GM12878 (cell line): ENCODE data around the gene NTRK3. TPM values are rescaled to one million over a fixed set of nuclear protein-coding genes. Genes with fewer than 3 reads are reported as not detected.

Experiments
- ATAC-seq: fragments of 200-7000 bp; cut with Tn5 transposase; 3 replicates; pipeline ENCODE4 v1.9.1; 2020; ENCODE audit warnings: mild to moderate bottlenecking, moderate library complexity
- BruUV-seq: library from RNA; stranded (reverse); fragments of 400-500 nt; replicated peaks from 2 replicates; lab custom pipeline; 2021; lab: Mats Ljungman, UMichigan
- CTCF ChIA-PET: fragments of 300-600 bp; sonication (Branson Sonifier 250); formaldehyde crosslinking; extraction: SDS; loops from one replicate; lab custom pipeline; 2021; ENCODE audit warnings: inconsistent platforms; lab: Yijun Ruan, JAX
- POLR2A ChIA-PET: fragments of 350-600 bp; formaldehyde crosslinking; extraction: SDS; loops from one replicate; lab custom pipeline; 2021; ENCODE audit warnings: inconsistent platforms; lab: Charles Lee
- RAD21 ChIA-PET: fragments of 300-600 bp; sonication (Branson Sonifier 250); formaldehyde crosslinking; loops from one replicate; lab custom pipeline; 2023; ENCODE audit warnings: antibody characterized with exemption; ENCODE audit not compliant: unreplicated experiment; lab: Charles Lee
- SMC1A ChIA-PET: fragments of 300-600 bp; sonication (Branson Sonifier 250); formaldehyde crosslinking; loops from one replicate; lab custom pipeline; 2023; ENCODE audit not compliant: unreplicated experiment, uncharacterized antibody; lab: Charles Lee
- DNase-seq: peaks from one replicate; pipeline ENCODE4 v3.0.0-alpha.2; 2011; ENCODE audit warnings: low read depth, low spot score
- FAIRE-seq: peaks from 3 replicates; lab custom pipeline; 2011; peaks lifted over from hg19 to GRCh38; lab: Jason Lieb, UNC
- H2AFZ ChIP-seq: 2 replicates; pipeline ENCODE4 v1.6.0; 2011; ENCODE audit warnings: low read depth, low read length, control low read depth; ENCODE audit not compliant: control insufficient read depth
- H3K27ac ChIP-seq: 2 replicates; pipeline ENCODE4 v1.5.1; 2011; ENCODE audit warnings: control low read depth; ENCODE audit not compliant: control insufficient read depth, insufficient read depth
- H3K27me3 ChIP-seq, 2 experiments: replicated peaks in 1 of 2; 2 replicates each; pipeline versions ENCODE4 v1.6.0 to v1.6.1; 2011; ENCODE audit warnings: low read length in 1 of 2; ENCODE audit not compliant: control insufficient read depth in 2 of 2, insufficient read depth in 2 of 2
- H3K36me3 ChIP-seq, 2 experiments: 2 replicates each; pipeline ENCODE4 v1.5.1; 2011; ENCODE audit warnings: low read length in 1 of 2; ENCODE audit not compliant: control insufficient read depth in 2 of 2, insufficient read depth in 2 of 2
- H3K4me1 ChIP-seq: 2 replicates; pipeline ENCODE4 v1.6.1; 2011; ENCODE audit warnings: mild to moderate bottlenecking, low read length, moderate library complexity, mixed read lengths; ENCODE audit not compliant: control insufficient read depth, insufficient read depth
- H3K4me2 ChIP-seq: 2 replicates; pipeline ENCODE4 v1.6.0; 2011; ENCODE audit warnings: control low read depth; ENCODE audit not compliant: control insufficient read depth, insufficient read depth
- H3K4me3 ChIP-seq: fragments of 200-600 bp; sonication (generic); 2 replicates; pipeline ENCODE4 v1.5.1; 2016
- H3K79me2 ChIP-seq: 2 replicates; pipeline ENCODE4 v1.6.0; 2011; ENCODE audit warnings: low read length; ENCODE audit not compliant: control insufficient read depth, insufficient read depth
- H3K9ac ChIP-seq: 2 replicates; pipeline ENCODE4 v1.8.0; 2011; ENCODE audit warnings: low read length, control low read depth, mixed read lengths; ENCODE audit not compliant: control insufficient read depth, insufficient read depth
- H3K9me3 ChIP-seq: replicated peaks from 3 replicates; pipeline ENCODE4 v1.5.1; 2011; ENCODE audit warnings: mild to moderate bottlenecking, low read length; ENCODE audit not compliant: control insufficient read depth, insufficient read depth
- H4K20me1 ChIP-seq: 2 replicates; pipeline ENCODE4 v1.6.0; 2011; ENCODE audit not compliant: control insufficient read depth, insufficient read depth
- BHLHE40 ChIP-seq, 2 experiments: fragments of 450-650 bp in 1 of 2; IDR thresholded peaks; 2 replicates each; pipeline ENCODE4 v1.6.1; 2011 to 2017; ENCODE audit warnings: low read depth in 2 of 2, borderline replicate concordance in 1 of 2, improper control_type of control experiment in 1 of 2, low read length in 1 of 2, mild to moderate bottlenecking in 1 of 2
- EED ChIP-seq: sonication (generic); IDR thresholded peaks from 2 replicates; pipeline ENCODE4 v1.6.1; 2016; ENCODE audit warnings: antibody characterized with exemption, low read depth
- HDAC2 ChIP-seq: fragments of 200-600 bp; sonication (generic); IDR thresholded peaks from 2 replicates; pipeline ENCODE4 v1.6.1; 2017
- HDAC6 ChIP-seq: fragments of 200-600 bp; sonication (generic); IDR thresholded peaks from one replicate; pipeline ENCODE4 v1.8.0; 2017; ENCODE audit warnings: antibody characterized with exemption; ENCODE audit not compliant: unreplicated experiment
- NRF1 ChIP-seq: conservative IDR thresholded peaks from 2 replicates; pipeline ENCODE4 v1.6.1; 2011; ENCODE audit warnings: mild to moderate bottlenecking, low read depth, low read length, improper control_type of control experiment
- PBX3 ChIP-seq: IDR thresholded peaks from 2 replicates; pipeline ENCODE4 v1.6.1; 2011; ENCODE audit warnings: mild to moderate bottlenecking, low read depth, low read length, moderate library complexity; ENCODE audit not compliant: insufficient replicate concordance
- POU2F2 ChIP-seq: IDR thresholded peaks from 3 replicates; pipeline ENCODE4 v1.6.1; 2011; ENCODE audit warnings: low read depth, mild to moderate bottlenecking, low read length, borderline replicate concordance
- RBBP5 ChIP-seq: fragments of 200-600 bp; sonication (generic); conservative IDR thresholded peaks from 2 replicates; pipeline ENCODE4 v1.6.1; 2016
- RELB ChIP-seq: fragments of 450-650 bp; IDR thresholded peaks from 2 replicates; pipeline ENCODE4 v1.6.1; 2017; ENCODE audit warnings: low read depth, mild to moderate bottlenecking, moderate library complexity
- SIN3A ChIP-seq: IDR thresholded peaks from 2 replicates; pipeline ENCODE4 v1.6.1; 2012; ENCODE audit warnings: low read depth, low read length, improper control_type of control experiment
- USF2 ChIP-seq: IDR thresholded peaks from 2 replicates; pipeline ENCODE4 v1.6.1; 2011; ENCODE audit warnings: low read depth, low read length, improper control_type of control experiment, borderline replicate concordance
- ZNF274 ChIP-seq: IDR thresholded peaks from one replicate; pipeline ENCODE4 v1.8.0; 2011; ENCODE audit not compliant: insufficient read length, insufficient read depth
- WGBS: methylation state at CpG from one replicate; pipeline ENCODE4 v1.1.6; 2016; ENCODE audit warnings: low lambda C conversion rate; ENCODE audit not compliant: insufficient replicate concordance, insufficient coverage; ENCODE audit errors: missing lambda C conversion rate; 5-methylcytosine and 5-hydroxymethylcytosine counted together
- in situ Hi-C: fragments of 300-500 bp; cut with MboI; formaldehyde crosslinking; loops from 9 replicates; pipeline ENCODE4 v1.14.3; 2018; ENCODE audit warnings: mixed read lengths
- intact Hi-C: fragments of 100-400 bp; cut with micrococcal nuclease; formaldehyde crosslinking; loops from one replicate; pipeline ENCODE4 v1.14.2; 2022; ENCODE audit not compliant: unreplicated experiment
- polyA plus RNA-seq, 11 experiments: library from polyadenylated mRNA; depleted of rRNA in 4 of 11; unstranded in 6 of 11; stranded (reverse) in 5 of 11; fragments of >200 nt; fragmentation: Nextera tagmentation in 4 of 11; fragmentation: Illumina TruSeq in 1 of 11; extraction: Ambion mirVana in 4 of 11; extraction: Trizol in 1 of 11; gene quantifications; 1 replicate in 1 of 11; 2 replicates in 10 of 11; pipeline versions ENCODE4 v1.2.1 to v1.2.3, GENCODE V29; 2011 to 2016; ENCODE audit warnings: inconsistent platforms in 2 of 11, missing spikeins in 2 of 11, low read depth in 1 of 11
- total RNA-seq, 4 experiments: library from RNA; depleted of rRNA in 3 of 4; stranded (reverse); fragments of >200 nt in 3 of 4; fragmentation: Illumina TruSeq in 1 of 4; extraction: Trizol in 1 of 4; gene quantifications; 2 replicates each; pipeline versions ENCODE4 v1.2.1 to v1.2.3, GENCODE V29; 2013 to 2021

Gene NTRK3
- total and polyA plus RNA-seq, 10 of the 15 experiments (the other 5 are each of a cell fraction or from before 2014, with no cell fraction given), result not detected

DNA sequence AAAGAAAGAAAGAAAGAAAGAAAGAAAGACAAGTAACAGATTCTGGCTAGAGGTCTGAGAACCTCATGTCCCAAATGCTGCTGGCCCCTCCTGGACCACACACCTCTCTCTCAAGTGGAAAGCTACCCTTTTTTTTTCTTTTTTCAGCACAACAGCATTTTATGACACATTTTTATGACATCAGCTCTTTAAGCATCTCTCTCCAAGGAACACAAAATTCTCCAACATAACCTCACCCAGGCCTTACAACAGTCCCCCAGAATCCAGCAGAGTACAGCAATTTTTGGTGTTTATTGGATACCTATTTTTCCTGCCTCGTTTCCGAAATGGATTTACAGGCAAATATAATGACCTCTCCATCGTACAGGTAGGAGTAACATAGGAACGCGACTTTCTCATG lies 11.2 kb upstream of the NTRK3 start:
- H3K9me3 ChIP-seq, result no peaks in the 10 kb centered on the region
- WGBS, result 17% methylated on average over 5 of the region's 5 CpGs
- in situ Hi-C loops (no loop called here), intact Hi-C loops (no loop called here)
- H3K4me3 ChIP-seq, result no peak overlapping the region
- TF ChIP-seq RELB, result no peak
- TF ChIP-seq PBX3, result no peak
- TF ChIP-seq RBBP5, result no peak
- TF ChIP-seq SIN3A, result no peak
- no peak for TF ChIP-seq NRF1
- no peak for TF ChIP-seq USF2
- no peak for TF ChIP-seq HDAC2
- TF ChIP-seq ZNF274, result no peak
- TF ChIP-seq HDAC6, result no peak
- no peak for TF ChIP-seq BHLHE40 (IDR thresholded peaks at IDR 0.05; ENCODE audit: borderline replicate concordance in 1 of 2, low read depth in 2 of 2, low read length in 1 of 2)
- no peak for TF ChIP-seq POU2F2
- no peak for TF ChIP-seq EED
- no peaks in the 10 kb centered on the region for H3K4me1 ChIP-seq
- no peak for DNase-seq
- FAIRE-seq, result no peak
- BruUV-seq, result no TSS peak
- SMC1A ChIA-PET, result no interaction called here
- no peak overlapping the region for H3K9ac ChIP-seq
- H3K4me2 ChIP-seq, result no peak overlapping the region
- no peaks in the 10 kb centered on the region for H3K79me2 ChIP-seq
- no peak for ATAC-seq
- RAD21 ChIA-PET, result no interaction called here
- CTCF ChIA-PET, result interaction anchor here (0.8 to 1.3 kb wide), 2 partner anchors 18 to 21 kb away, joined by 3 read pairs; no protein-coding TSS in a partner anchor
- H2AFZ ChIP-seq, result no peak overlapping the region
- no peaks in the 10 kb centered on the region for H4K20me1 ChIP-seq
- H3K36me3 ChIP-seq, result no peaks in the 10 kb centered on the region
- H3K27me3 ChIP-seq, result no peaks in the 10 kb centered on the region; a peak in 2 of 4 replicates
- H3K27ac ChIP-seq, result no peak overlapping the region
- POLR2A ChIA-PET, result interaction anchor here (0.7 kb wide), 1 partner anchor 1172 kb away, joined by 3 read pairs; no protein-coding TSS in a partner anchor
